Suprapubic skin (tissue), 4 donors: ENCODE results near the gene SMARCD3. TPM values are rescaled to one million over a fixed set of nuclear protein-coding genes. Genes with fewer than 3 reads are reported as not detected.

Experiments used
- DNase-seq, 2 donors: peaks; one replicate each; pipeline ENCODE4 v3.0.0-alpha.2; 2019; ENCODE audit warnings: low spot score in 2 of 2
- H3K27ac ChIP-seq: fragments of 200-600 bp; sonication (generic); one replicate; pipeline ENCODE4 v1.5.1; 2019
- H3K27me3 ChIP-seq: fragments of 200-600 bp; sonication (generic); one replicate; pipeline ENCODE4 v1.5.1; 2019
- H3K36me3 ChIP-seq: fragments of 200-600 bp; sonication (generic); one replicate; pipeline ENCODE4 v1.5.1; 2019
- H3K4me1 ChIP-seq: fragments of 200-600 bp; sonication (generic); one replicate; pipeline ENCODE4 v1.5.1; 2019
- H3K4me3 ChIP-seq: fragments of 200-600 bp; sonication (generic); one replicate; pipeline ENCODE4 v1.5.1; 2019; ENCODE audit warnings: mild to moderate bottlenecking
- H3K9me3 ChIP-seq: fragments of 200-600 bp; sonication (generic); one replicate; pipeline ENCODE4 v1.5.1; 2019
- CTCF ChIP-seq, 2 donors: fragments of 200-600 bp in 1 of 2; fragments of 450-650 bp in 1 of 2; sonication (generic) in 1 of 2; IDR thresholded peaks; one replicate each; pipeline ENCODE4 v1.5.1; 2016 to 2019; ENCODE audit warnings: antibody characterized with exemption in 2 of 2, mild to moderate bottlenecking in 1 of 2, moderate library complexity in 1 of 2
- EP300 ChIP-seq: sonication (generic); formaldehyde crosslinking; IDR thresholded peaks from one replicate; pipeline ENCODE4 v1.6.1; 2017; ENCODE audit warnings: antibody characterized with exemption
- POLR2A ChIP-seq, 2 donors: fragments of 450-650 bp; IDR thresholded peaks; one replicate each; pipeline ENCODE4 v1.6.1; 2017; ENCODE audit warnings: antibody characterized with exemption in 2 of 2, mild to moderate bottlenecking in 2 of 2, moderate library complexity in 2 of 2
- POLR2AphosphoS5 ChIP-seq, 3 donors: sonication (generic); formaldehyde crosslinking; IDR thresholded peaks; one replicate each; pipeline ENCODE4 v1.6.1; 2017; ENCODE audit warnings: antibody characterized with exemption in 3 of 3
- WGBS: methylation state at CpG from one replicate; pipeline ENCODE4 v1.1.5; 2018; 5-methylcytosine and 5-hydroxymethylcytosine counted together
- total RNA-seq, 4 donors: library from RNA; depleted of rRNA; stranded (reverse); fragments of >200 nt; gene quantifications; one replicate each; pipeline ENCODE4 v1.1.0, GENCODE V29; 2016

SMARCD3 gene
- total RNA-seq, 4 donors from 2014 or later, result 9.6 to 15.8 (median 10.9) TPM

- Histone ChIP-seq H3K27me3 (no peaks in the 10 kb centered on the region), H3K4me3 (peak within 1 kb of the TSS; percentile 75), H3K9me3 (no peaks in the 10 kb centered on the region), H3K27ac (peak within 1 kb of the TSS; percentile 55), H3K4me1 (peaks cover 31% of the 10 kb centered on the region), H3K36me3 (peaks cover 27% of the 10 kb centered on the region)
- TF ChIP-seq POLR2A (IDR thresholded peaks at IDR 0.05) (peak in 1 of 2 donors; percentile 30), EP300 (no peak), POLR2AphosphoS5 (IDR thresholded peaks at IDR 0.05) (peak in 2 of 3 donors; percentile 14 to 78), CTCF (IDR thresholded peaks at IDR 0.05) (no peak)
- peak; percentile 99 to 100 for DNase-seq
- WGBS, result under 1% methylated on average over 62 of the region's 68 CpGs
These were observed 21.4 kb downstream of the SMARCD3 start, which contains the start of gene ABCF2 for GRCh38 chr7:151226875-151227782. Gene ABCF2, minus strand, starts transcription at chr7:151227205. Its CDS starts 747 bp downstream, at chr7:151226458.

- H3K27ac ChIP-seq, result peak overlapping the region; percentile 42
- peak overlapping the region; percentile 75 for H3K4me3 ChIP-seq
- H3K36me3 ChIP-seq, result peaks cover 33% of the 10 kb centered on the region
- WGBS, result under 1% methylated on average over 13 of the region's 15 CpGs
- peak in 1 of 2 donors; percentile 76 for DNase-seq
- peaks cover 25% of the 10 kb centered on the region for H3K4me1 ChIP-seq
- TF ChIP-seq POLR2A (IDR thresholded peaks at IDR 0.05), result no peak
- no peak for TF ChIP-seq EP300
- TF ChIP-seq POLR2AphosphoS5 (IDR thresholded peaks at IDR 0.05), result no peak
- TF ChIP-seq CTCF (IDR thresholded peaks at IDR 0.05), result no peak
- H3K27me3 ChIP-seq, result no peaks in the 10 kb centered on the region
- no peaks in the 10 kb centered on the region for H3K9me3 ChIP-seq
These were observed 22.0 kb downstream of the SMARCD3 start for GRCh38 chr7:151226560-151226874.

- DNase-seq, result no peak
- Histone ChIP-seq H3K27ac (no peak overlapping the region), H3K36me3 (peaks cover 37% of the 10 kb centered on the region), H3K9me3 (no peaks in the 10 kb centered on the region), H3K4me1 (peaks cover 22% of the 10 kb centered on the region), H3K27me3 (no peaks in the 10 kb centered on the region), H3K4me3 (peak overlapping the region; percentile 75)
- 38% methylated on average over 8 of the region's 8 CpGs for WGBS
- no peak for TF ChIP-seq EP300
- TF ChIP-seq POLR2A (IDR thresholded peaks at IDR 0.05), result no peak
- TF ChIP-seq POLR2AphosphoS5 (IDR thresholded peaks at IDR 0.05), result no peak
- TF ChIP-seq CTCF (IDR thresholded peaks at IDR 0.05), result no peak
These were observed 22.5 kb downstream of the SMARCD3 start for GRCh38 chr7:151225948-151226510.

GRCh38 chr7:151223728-151224127 lies 24.8 kb downstream of the SMARCD3 start:
- H3K9me3 ChIP-seq, result no peaks in the 10 kb centered on the region
- H3K27me3 ChIP-seq, result no peaks in the 10 kb centered on the region
- no peak overlapping the region for H3K27ac ChIP-seq
- no peak for DNase-seq
- H3K36me3 ChIP-seq, result peaks cover 60% of the 10 kb centered on the region
- TF ChIP-seq POLR2AphosphoS5 (IDR thresholded peaks at IDR 0.05) (no peak), POLR2A (IDR thresholded peaks at IDR 0.05) (no peak), EP300 (no peak), CTCF (IDR thresholded peaks at IDR 0.05) (no peak)
- H3K4me3 ChIP-seq, result no peak overlapping the region
- 92% methylated on average over 14 of the region's 14 CpGs for WGBS
- peaks cover 22% of the 10 kb centered on the region for H3K4me1 ChIP-seq

GRCh38 chr7:151218170-151218569 lies 30.3 kb downstream of the SMARCD3 start:
- H3K9me3 ChIP-seq, result no peaks in the 10 kb centered on the region

More at GRCh38 chr7:151218170-151218569, 30.3 kb downstream of the SMARCD3 start:
- Histone ChIP-seq H3K36me3 (peaks cover 99% of the 10 kb centered on the region), H3K4me1 (no peaks in the 10 kb centered on the region), H3K4me3 (no peak overlapping the region), H3K27me3 (no peaks in the 10 kb centered on the region), H3K27ac (no peak overlapping the region)
- TF ChIP-seq POLR2AphosphoS5 (IDR thresholded peaks at IDR 0.05), result no peak
- TF ChIP-seq CTCF (IDR thresholded peaks at IDR 0.05), result no peak
- no peak for TF ChIP-seq POLR2A (IDR thresholded peaks at IDR 0.05)
- TF ChIP-seq EP300, result no peak
- no peak for DNase-seq
- WGBS, result 85% methylated on average over 8 of the region's 9 CpGs
